Spleen (tissue), 7 donors: ENCODE measurements around the gene SPTBN1.

Experiments
- CTCF ChIP-seq, 11 experiments: fragments of 200-600 bp in 7 of 11; fragments of 450-650 bp in 4 of 11; sonication (generic) in 4 of 11; IDR thresholded peaks in 8 of 11; conservative IDR thresholded peaks in 3 of 11; 1 replicate in 7 of 11; 2 replicates in 4 of 11; pipeline versions ENCODE4 v1.4.0 to v1.8.0; 2016 to 2021; ENCODE audit warnings: antibody characterized with exemption in 11 of 11, inconsistent platforms in 4 of 11, mild to moderate bottlenecking in 1 of 11
- POLR2AphosphoS5 ChIP-seq, 3 donors: sonication (generic); formaldehyde crosslinking; IDR thresholded peaks; one replicate each; pipeline ENCODE4 v1.5.1; 2017; ENCODE audit warnings: antibody characterized with exemption in 3 of 3
- donor health status: DM: no; HTN: no; CAD: no; lungs with moderate emphysema.
- donor health status: DM: no; HTN: no; CAD: no.
- donor health status: DM: no; HTN: no; CAD: no.

- TF ChIP-seq CTCF (IDR thresholded peaks at IDR 0.05 in 8 of 11, conservative IDR thresholded peaks at IDR 0.05 in 3 of 11) (no peak), POLR2AphosphoS5 (IDR thresholded peaks at IDR 0.05) (no peak)
Observed at GRCh38 chr2:54478899-54479298, 22.8 kb downstream of the SPTBN1 start.
